SU-DHL-6 (cell line): Measurements from ENCODE around the gene TMOD1.

ENCODE experiments used
- CTCF ChIP-seq: fragments of 200-600 bp; sonication (generic); IDR thresholded peaks from one replicate; pipeline ENCODE4 v1.5.1; 2017; ENCODE audit warnings: antibody characterized with exemption, mild to moderate bottlenecking, low read length, moderate library complexity; ENCODE audit not compliant: insufficient read depth, poor library complexity, severe bottlenecking
- EZH2phosphoT487 ChIP-seq: fragments of 200-600 bp; sonication (generic), shearing (Covaris generic); conservative IDR thresholded peaks from 2 replicates; pipeline ENCODE4 v1.6.1; 2018; ENCODE audit warnings: mild to moderate bottlenecking, antibody characterized with exemption, low read length, moderate library complexity, mixed read lengths

- no peak for TF ChIP-seq CTCF
- no peak for TF ChIP-seq EZH2phosphoT487
Observed at GRCh38 chr9:97591535-97591934, 90.1 kb downstream of the TMOD1 start.
